Lung microvascular endothelial cell (primary cell): ENCODE data around the gene NDUFA13. TPM values are rescaled to one million over a fixed set of nuclear protein-coding genes. Genes with fewer than 3 reads are reported as not detected.
A peak's percentile ranks its signal among the peaks of the same experiment; 100 is the strongest.
"Not testable (repeated sequence)": the region's sequence is repeated elsewhere in the genome, so short reads cannot be mapped to it uniquely, and the experiment has no call there.

ENCODE experiments used
- DNase-seq, 2 donors: peaks; one replicate each; pipeline versions ENCODE4 v3.0.0 to v3.0.0-alpha.2; 2010; ENCODE audit warnings: low read depth in 2 of 2
- total RNA-seq: library from RNA; depleted of rRNA; stranded (reverse); fragments of >200 nt; gene quantifications from 2 replicates; pipeline ENCODE4 v1.2.1, GENCODE V29; 2014

Gene NDUFA13
- total RNA-seq, result 231 and 292 TPM in 2 replicates

- peak; percentile 94 to 96 for DNase-seq
Observed at GRCh38 chr19:19515642-19516519, at the start of gene NDUFA13. Gene NDUFA13, plus strand, starts transcription at chr19:19516225. Its CDS starts 14 bp downstream, at chr19:19516239.

- no peak for DNase-seq
Observed at GRCh38 chr19:19468424-19469050, 47.5 kb upstream of the NDUFA13 start.

- DNase-seq, result no peak
Observed at GRCh38 chr19:19470579-19470978, 45.4 kb upstream of the NDUFA13 start.

GRCh38 chr19:19471682-19472081, 44.3 kb upstream of the NDUFA13 start:
- DNase-seq, result no peak

- DNase-seq, result not testable (repeated sequence)
Observed at GRCh38 chr19:19472106-19472505, 43.9 kb upstream of the NDUFA13 start.

GRCh38 chr19:19475015-19475765, 40.8 kb upstream of the NDUFA13 start:
- no peak for DNase-seq

- DNase-seq, result peak; percentile 37 to 50
Observed at GRCh38 chr19:19475849-19476828, 39.9 kb upstream of the NDUFA13 start.

GRCh38 chr19:19477705-19478383, 38.2 kb upstream of the NDUFA13 start:
- peak in 1 of 2 donors; percentile 35 for DNase-seq

GRCh38 chr19:19480688-19481087, 35.3 kb upstream of the NDUFA13 start:
- no peak for DNase-seq

GRCh38 chr19:19482809-19483596, 33.0 kb upstream of the NDUFA13 start:
- DNase-seq, result no peak

GRCh38 chr19:19485161-19485997, 30.6 kb upstream of the NDUFA13 start:
- DNase-seq, result peak; percentile 41 to 48

GRCh38 chr19:19485998-19486290, 30.1 kb upstream of the NDUFA13 start:
- DNase-seq, result no peak

- DNase-seq, result no peak
Observed at GRCh38 chr19:19486343-19487076, 29.5 kb upstream of the NDUFA13 start.

GRCh38 chr19:19487077-19487949, 28.7 kb upstream of the NDUFA13 start:
- no peak for DNase-seq

GRCh38 chr19:19487950-19488874, 27.8 kb upstream of the NDUFA13 start:
- peak; percentile 32 to 71 for DNase-seq
